HG03135 (cell line): Measurements from ENCODE around the gene ACO1.
A peak's percentile ranks its signal among the peaks of the same experiment; 100 is the strongest.

ENCODE experiments used
- ATAC-seq: cut with Tn5 transposase; IDR thresholded peaks from one replicate; pipeline ENCODE4 v1.9.1; 2021; ENCODE audit warnings: mild to moderate bottlenecking, moderate library complexity; ENCODE audit not compliant: unreplicated experiment

The ACO1 gene

DNA sequence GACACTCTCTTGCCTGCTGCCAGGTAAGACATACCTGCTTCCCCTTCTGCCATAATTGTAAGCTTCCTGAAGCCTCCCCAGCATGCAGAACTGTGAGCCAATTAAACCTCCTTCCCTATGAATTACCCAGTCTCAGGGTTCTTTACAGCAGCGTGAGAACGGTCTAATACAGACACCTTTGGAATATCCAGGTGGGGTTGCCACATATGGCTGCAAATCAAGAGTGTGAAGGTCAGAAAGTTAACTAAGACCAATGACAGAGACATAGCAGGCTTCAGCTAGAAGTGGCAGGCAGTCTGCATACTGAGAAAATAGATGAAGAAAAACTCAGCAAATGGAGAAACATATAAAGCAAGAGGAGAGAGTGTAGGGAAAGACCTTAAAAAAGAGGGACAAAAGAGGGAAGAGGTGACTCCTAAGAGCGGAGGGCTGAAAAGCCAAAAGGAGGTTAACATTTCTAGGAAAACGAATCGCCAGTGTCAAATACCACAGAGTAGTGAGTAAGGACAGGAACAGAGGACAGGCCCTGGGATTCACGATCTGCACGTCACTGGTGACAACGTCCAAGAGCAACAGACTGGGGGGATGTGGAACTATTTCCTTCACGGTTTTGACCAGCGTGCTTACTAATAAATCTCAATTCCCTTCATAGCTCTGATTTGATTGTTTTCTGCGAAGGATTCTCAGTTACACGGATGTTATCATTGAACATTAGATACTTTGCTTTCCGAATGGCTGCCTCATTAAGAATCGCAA lies 1.7 kb upstream of the ACO1 start:
- ATAC-seq: no peak

DNA sequence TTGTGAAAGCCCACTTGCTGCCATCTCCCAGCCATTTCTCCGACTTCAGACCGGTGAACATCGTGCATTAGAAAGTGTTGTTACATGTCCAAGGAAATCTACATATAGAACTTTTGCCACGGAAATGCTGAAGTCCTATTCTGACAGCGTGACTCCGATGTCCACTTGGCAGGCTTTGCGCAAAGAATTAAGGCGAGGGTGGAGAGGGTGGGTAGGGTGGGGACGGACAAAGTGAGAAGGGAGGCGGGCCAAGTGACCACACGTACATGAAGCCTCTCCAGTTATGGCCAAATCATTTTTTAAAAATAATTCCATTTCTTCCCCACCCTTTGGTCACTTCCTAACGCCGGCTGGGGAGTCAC lies 460 bp upstream of the ACO1 start:
- ATAC-seq: peak; percentile 6

GRCh38 chr9:32385152-32385884 lies 875 bp downstream of the ACO1 start:
- ATAC-seq: no peak

GRCh38 chr9:32385885-32386283 lies 1.4 kb downstream of the ACO1 start:
- no peak for ATAC-seq

GRCh38 chr9:32387256-32387655 lies 2.8 kb downstream of the ACO1 start:
- ATAC-seq: no peak

DNA sequence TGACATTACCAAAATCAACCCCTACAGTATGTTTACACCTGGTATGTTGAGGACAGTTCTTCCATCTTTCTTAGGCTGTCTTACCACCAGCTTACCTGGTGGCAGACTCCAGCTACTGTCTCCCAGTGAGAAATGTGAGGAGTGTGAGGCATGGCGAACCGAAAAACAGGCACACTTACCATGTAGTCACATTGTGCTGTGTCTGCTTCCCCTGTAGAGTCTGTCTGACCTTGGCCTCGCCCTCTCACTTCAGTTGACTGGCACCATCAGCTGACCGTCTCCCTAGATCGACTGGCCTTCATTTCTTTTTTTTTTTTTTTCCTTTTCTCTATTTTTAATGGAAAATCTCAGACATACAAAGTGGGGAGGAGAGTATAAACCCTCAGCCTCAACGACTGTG lies 4.9 kb downstream of the ACO1 start:
- no peak for ATAC-seq

GRCh38 chr9:32393911-32394310 lies 9.5 kb downstream of the ACO1 start:
- ATAC-seq: no peak

- no peak for ATAC-seq
Observed at GRCh38 chr9:32394381-32395049, 10.1 kb downstream of the ACO1 start.

- no peak for ATAC-seq
Observed at GRCh38 chr9:32395510-32396216, 11.2 kb downstream of the ACO1 start.

DNA sequence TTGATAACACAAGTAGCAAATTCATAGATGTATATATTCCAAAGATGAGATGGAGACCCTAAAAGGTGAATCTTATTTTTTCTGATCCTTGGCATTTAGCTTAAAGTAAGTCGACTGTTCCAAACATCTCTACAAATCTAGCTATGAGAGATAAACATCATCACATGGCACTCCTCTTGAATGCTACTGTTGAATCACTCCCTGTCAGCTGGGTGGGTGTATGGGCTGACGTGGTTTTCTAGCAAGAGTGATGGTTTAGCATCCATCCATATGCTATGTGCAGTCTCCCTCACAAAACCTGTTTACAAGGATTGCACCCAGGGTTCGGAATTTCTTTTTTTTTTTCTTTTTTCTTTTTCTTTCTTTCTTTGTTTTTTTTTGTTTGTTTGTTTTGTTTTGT lies 13.8 kb downstream of the ACO1 start:
- ATAC-seq: no peak

GRCh38 chr9:32399110-32399815 lies 14.8 kb downstream of the ACO1 start:
- ATAC-seq: no peak

- ATAC-seq: no peak
Observed at GRCh38 chr9:32401488-32401887, 17.0 kb downstream of the ACO1 start.

DNA sequence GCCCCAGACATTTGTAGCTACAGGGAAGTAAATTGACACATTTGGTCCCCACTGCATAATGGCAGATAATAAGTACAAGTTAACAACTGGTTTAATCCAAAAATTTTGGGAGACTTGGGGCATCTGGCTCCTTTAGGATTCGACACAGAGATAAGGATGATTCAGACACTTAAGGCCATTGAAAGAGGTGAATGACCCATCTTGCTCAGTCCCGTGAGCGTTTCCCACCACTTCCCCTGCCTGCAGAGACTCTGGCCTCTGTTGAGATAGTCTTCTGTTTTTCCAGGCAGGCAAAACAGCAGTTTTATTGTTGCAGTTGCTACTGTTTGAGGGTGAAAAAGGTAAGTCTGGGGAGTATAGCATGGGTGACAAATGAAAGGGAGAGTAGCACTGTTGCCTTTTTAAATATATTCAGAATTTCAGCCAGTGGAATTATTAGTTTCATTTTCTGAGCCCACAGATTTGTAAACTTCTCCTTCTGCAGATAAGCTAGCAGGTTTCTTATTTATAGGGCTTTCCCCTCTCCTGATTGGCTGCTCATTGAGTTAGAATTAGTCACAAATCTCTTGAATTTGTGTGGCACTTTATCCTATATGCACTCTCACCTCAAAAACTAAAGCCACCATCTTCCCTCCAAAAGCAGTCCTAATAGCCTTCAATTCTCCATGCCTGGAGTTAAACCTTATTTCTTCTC lies 19.3 kb downstream of the ACO1 start:
- ATAC-seq: no peak

- ATAC-seq: no peak
Observed at GRCh38 chr9:32404402-32404801, 20.0 kb downstream of the ACO1 start.

DNA sequence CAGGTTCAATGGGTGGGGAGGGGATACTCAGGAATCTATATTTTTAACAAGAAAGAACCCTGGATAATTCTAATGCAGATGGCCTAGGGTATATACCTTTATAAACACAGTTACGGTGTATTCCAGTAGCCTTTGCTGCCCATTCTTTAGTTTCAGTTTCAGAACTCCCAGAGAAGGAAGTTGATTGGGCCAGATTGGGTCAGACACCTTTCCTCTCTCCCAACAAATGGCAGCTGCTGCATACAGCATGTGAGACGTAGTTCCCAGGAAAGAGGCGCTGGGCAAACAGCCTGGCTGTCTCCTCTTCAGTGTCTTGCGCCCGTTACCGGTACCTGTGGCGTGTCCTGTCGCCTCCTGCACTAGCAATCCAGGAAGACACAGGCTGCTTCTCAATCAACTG lies 20.4 kb downstream of the ACO1 start:
- no peak for ATAC-seq

DNA sequence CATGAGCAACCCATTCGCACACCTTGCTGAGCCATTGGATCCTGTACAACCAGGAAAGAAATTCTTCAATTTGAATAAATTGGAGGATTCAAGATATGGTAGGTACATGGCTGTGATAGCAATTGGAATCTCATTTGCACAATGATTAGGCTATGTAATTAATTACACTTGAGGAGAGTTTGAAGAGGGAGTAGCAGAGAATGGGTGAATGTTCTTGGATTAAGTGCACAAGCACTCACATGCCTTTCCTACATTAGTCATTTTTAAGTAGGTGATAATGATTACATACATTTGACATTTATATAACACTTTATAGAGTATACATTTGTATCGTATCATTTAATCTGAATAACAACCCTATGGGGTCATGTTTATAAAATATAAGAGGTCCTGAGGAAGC lies 21.1 kb downstream of the ACO1 start:
- ATAC-seq: no peak

- no peak for ATAC-seq
Observed at GRCh38 chr9:32406046-32406445, 21.6 kb downstream of the ACO1 start.

- ATAC-seq: no peak
Observed at GRCh38 chr9:32411753-32412152, 27.3 kb downstream of the ACO1 start.

- ATAC-seq: no peak
Observed at GRCh38 chr9:32412440-32412839, 28.0 kb downstream of the ACO1 start.

DNA sequence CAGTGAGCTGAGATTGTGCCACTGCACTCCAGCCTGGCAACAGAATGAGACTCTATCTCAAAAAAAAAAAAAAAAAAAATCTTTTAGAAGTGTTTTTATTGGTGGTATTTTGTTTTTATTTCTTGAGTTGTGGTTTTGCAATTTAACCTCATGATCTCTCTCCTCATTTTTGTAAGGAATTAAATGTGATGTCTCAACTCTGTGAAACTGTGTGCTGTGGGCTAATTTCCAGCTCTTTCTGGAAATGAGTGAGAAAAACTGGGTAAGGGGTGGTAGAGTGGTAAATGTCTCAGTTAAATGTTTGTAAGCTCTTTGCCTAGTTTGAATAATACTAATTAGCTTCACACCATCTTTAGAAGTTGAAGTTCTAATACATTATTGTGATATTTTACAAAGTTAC lies 29.0 kb downstream of the ACO1 start:
- no peak for ATAC-seq
